H7 (cell line): ENCODE data around the gene GREM2. TPM values are rescaled to one million over a fixed set of nuclear protein-coding genes. Genes with fewer than 3 reads are reported as not detected.
A peak's percentile ranks its signal among the peaks of the same experiment; 100 is the strongest.

Experiments
- DNase-seq: peaks from one replicate; pipeline ENCODE4 v3.0.0; 2012
- H3K27me3 ChIP-seq: 2 replicates; pipeline ENCODE4 v1.6.0; 2011; ENCODE audit warnings: mild to moderate bottlenecking, low read length; ENCODE audit not compliant: control insufficient read depth, insufficient read depth
- H3K36me3 ChIP-seq: replicated peaks from 2 replicates; pipeline ENCODE4 v1.5.1; 2011; ENCODE audit warnings: low read length; ENCODE audit not compliant: control insufficient read depth, insufficient read depth
- H3K4me3 ChIP-seq: 2 replicates; pipeline ENCODE4 v1.5.1; 2011; ENCODE audit warnings: low read depth, mild to moderate bottlenecking, control low read depth, low read length, moderate library complexity; ENCODE audit not compliant: insufficient read depth
- total RNA-seq: library from RNA; depleted of rRNA; stranded (reverse); fragments of >200 nt; shearing (Covaris generic); gene quantifications from 2 replicates; pipeline ENCODE4 v1.2.3, GENCODE V29; 2014

GREM2 gene
- total RNA-seq, 1 experiment from 2014 or later: 1.0 TPM

- Histone ChIP-seq H3K36me3 (no peaks in the 10 kb centered on the region), H3K4me3 (no peak overlapping the region), H3K27me3 (peaks cover 8% of the 10 kb centered on the region; the same call in 1 of the 2 replicates)
- DNase-seq: no peak
These were observed 124.5 kb downstream of the GREM2 start for GRCh38 chr1:240487493-240487892.

GRCh38 chr1:240486611-240487010 lies 125.3 kb downstream of the GREM2 start:
- DNase-seq: no peak
- H3K4me3 ChIP-seq: no peak overlapping the region
- peaks cover 4% of the 10 kb centered on the region; the same call in 1 of the 2 replicates for H3K27me3 ChIP-seq
- no peaks in the 10 kb centered on the region for H3K36me3 ChIP-seq

GRCh38 chr1:240484804-240485443 lies 127.0 kb downstream of the GREM2 start:
- Histone ChIP-seq H3K36me3 (no peaks in the 10 kb centered on the region), H3K4me3 (no peak overlapping the region), H3K27me3 (no peaks in the 10 kb centered on the region)
- no peak for DNase-seq

GRCh38 chr1:240478536-240478935 lies 133.4 kb downstream of the GREM2 start:
- DNase-seq: no peak
- no peaks in the 10 kb centered on the region for H3K27me3 ChIP-seq
- H3K36me3 ChIP-seq: no peaks in the 10 kb centered on the region
- no peak overlapping the region for H3K4me3 ChIP-seq

- Histone ChIP-seq H3K27me3 (no peaks in the 10 kb centered on the region), H3K36me3 (no peaks in the 10 kb centered on the region), H3K4me3 (no peak overlapping the region)
- no peak for DNase-seq
These were observed 136.1 kb downstream of the GREM2 start for GRCh38 chr1:240475832-240476231.

GRCh38 chr1:240474133-240474614 lies 137.8 kb downstream of the GREM2 start:
- DNase-seq: no peak
- no peaks in the 10 kb centered on the region for H3K27me3 ChIP-seq

GRCh38 chr1:240468656-240469055 lies 143.3 kb downstream of the GREM2 start:
- DNase-seq: no peak
- no peak overlapping the region for H3K4me3 ChIP-seq
- no peaks in the 10 kb centered on the region for H3K36me3 ChIP-seq
- no peaks in the 10 kb centered on the region for H3K27me3 ChIP-seq

More at GRCh38 chr1:240474133-240474614, 137.8 kb downstream of the GREM2 start:
- H3K4me3 ChIP-seq: no peak overlapping the region
- H3K36me3 ChIP-seq: no peaks in the 10 kb centered on the region

- H3K27me3 ChIP-seq: no peaks in the 10 kb centered on the region
- no peak overlapping the region for H3K4me3 ChIP-seq
- DNase-seq: no peak
- H3K36me3 ChIP-seq: no peaks in the 10 kb centered on the region
These were observed 144.1 kb downstream of the GREM2 start for GRCh38 chr1:240467895-240468294.

- H3K36me3 ChIP-seq: no peaks in the 10 kb centered on the region
- no peak overlapping the region for H3K4me3 ChIP-seq
- no peak for DNase-seq
- no peaks in the 10 kb centered on the region for H3K27me3 ChIP-seq
These were observed 145.4 kb downstream of the GREM2 start for GRCh38 chr1:240466509-240466908.

- DNase-seq: peak; percentile 48
These were observed 146.4 kb downstream of the GREM2 start for GRCh38 chr1:240465531-240465940.

GRCh38 chr1:240464099-240464498 lies 147.9 kb downstream of the GREM2 start:
- H3K27me3 ChIP-seq: no peaks in the 10 kb centered on the region
- no peak for DNase-seq

More at GRCh38 chr1:240465531-240465940, 146.4 kb downstream of the GREM2 start:
- Histone ChIP-seq H3K36me3 (no peaks in the 10 kb centered on the region), H3K27me3 (no peaks in the 10 kb centered on the region), H3K4me3 (no peak overlapping the region)

GRCh38 chr1:240462766-240463395 lies 149.1 kb downstream of the GREM2 start:
- Histone ChIP-seq H3K27me3 (no peaks in the 10 kb centered on the region), H3K36me3 (no peaks in the 10 kb centered on the region), H3K4me3 (no peak overlapping the region)
- no peak for DNase-seq

More at GRCh38 chr1:240464099-240464498, 147.9 kb downstream of the GREM2 start:
- Histone ChIP-seq H3K4me3 (no peak overlapping the region), H3K36me3 (no peaks in the 10 kb centered on the region)

- DNase-seq: no peak
- Histone ChIP-seq H3K27me3 (no peaks in the 10 kb centered on the region), H3K4me3 (no peak overlapping the region), H3K36me3 (no peaks in the 10 kb centered on the region)
These were observed 149.7 kb downstream of the GREM2 start for GRCh38 chr1:240462277-240462676.

- Histone ChIP-seq H3K27me3 (no peaks in the 10 kb centered on the region), H3K4me3 (no peak overlapping the region)
These were observed 154.8 kb downstream of the GREM2 start for GRCh38 chr1:240457203-240457602.

GRCh38 chr1:240455228-240455821 lies 156.6 kb downstream of the GREM2 start:
- DNase-seq: peak; percentile 21
- Histone ChIP-seq H3K27me3 (no peaks in the 10 kb centered on the region), H3K4me3 (no peak overlapping the region), H3K36me3 (no peaks in the 10 kb centered on the region)

More at GRCh38 chr1:240457203-240457602, 154.8 kb downstream of the GREM2 start:
- H3K36me3 ChIP-seq: no peaks in the 10 kb centered on the region
- no peak for DNase-seq
